K562 (cell line): ENCODE data around the gene DRD3. TPM values are rescaled to one million over a fixed set of nuclear protein-coding genes. Genes with fewer than 3 reads are reported as not detected.

Experiments
- ATAC-seq: fragments of 200-7000 bp; cut with Tn5 transposase; 3 replicates; pipeline ENCODE4 v1.9.1; 2020; ENCODE audit warnings: moderate library complexity
- BruUV-seq: library from RNA; stranded (reverse); fragments of 400-500 nt; replicated peaks from 2 replicates; lab custom pipeline; 2021; lab: Mats Ljungman, UMichigan
- CTCF ChIA-PET: fragments of 300-600 bp; formaldehyde crosslinking; extraction: SDS; loops from one replicate; lab custom pipeline; 2021; ENCODE audit warnings: low intra/inter-chr PET ratio; lab: Yijun Ruan, JAX
- POLR2A ChIA-PET: fragments of 300-600, 350-650 bp; sonication (Branson Sonifier 250); formaldehyde crosslinking; extraction: SDS; loops from one replicate; lab custom pipeline; 2021; ENCODE audit warnings: antibody characterized with exemption, inconsistent platforms; lab: Yijun Ruan, JAX
- DNase-seq, 4 experiments: peaks; one replicate each; pipeline versions ENCODE4 v3.0.0 to v3.0.0-alpha.2; 2011 to 2018; ENCODE audit warnings: low spot score in 3 of 4, mixed read lengths in 3 of 4; ENCODE audit errors: extremely low read depth in 1 of 4
- FAIRE-seq: peaks from 2 replicates; lab custom pipeline; 2011; peaks lifted over from hg19 to GRCh38; lab: Jason Lieb, UNC
- H2AFZ ChIP-seq: 2 replicates; pipeline ENCODE4 v1.6.0; 2011; ENCODE audit warnings: low read depth, low read length, control low read depth, inconsistent platforms
- H3K27ac ChIP-seq: fragments of 200-600 bp; 3 replicates; pipeline ENCODE4 v1.8.0; 2011; ENCODE audit warnings: low read depth, mild to moderate bottlenecking, control low read depth, inconsistent platforms, low read length, moderate library complexity, mixed read lengths; ENCODE audit errors: extremely low read depth
- H3K27me3 ChIP-seq, 2 experiments: fragments of 300-600 bp in 1 of 2; 2 replicates in 1 of 2; 3 replicates in 1 of 2; pipeline versions ENCODE4 v1.6.0 to v1.8.0; 2011; ENCODE audit warnings: inconsistent platforms in 2 of 2, low read length in 2 of 2, mild to moderate bottlenecking in 1 of 2, mixed read lengths in 1 of 2, moderate library complexity in 1 of 2; ENCODE audit not compliant: control insufficient read depth in 2 of 2, insufficient read depth in 2 of 2
- H3K36me3 ChIP-seq: fragments of 300-600 bp; 3 replicates; pipeline ENCODE4 v1.8.0; 2011; ENCODE audit warnings: mild to moderate bottlenecking, low read length, inconsistent platforms; ENCODE audit not compliant: control insufficient read depth, insufficient read depth
- H3K4me1 ChIP-seq, 2 experiments: fragments of 200-600 bp in 1 of 2; replicated peaks in 1 of 2; 2 replicates in 1 of 2; 3 replicates in 1 of 2; pipeline versions ENCODE4 v1.5.1 to v1.8.0; 2011; ENCODE audit warnings: inconsistent platforms in 2 of 2, low read length in 2 of 2, mild to moderate bottlenecking in 1 of 2, mixed read lengths in 1 of 2, moderate library complexity in 1 of 2; ENCODE audit not compliant: control insufficient read depth in 2 of 2, insufficient read depth in 2 of 2
- H3K4me2 ChIP-seq: 2 replicates; pipeline ENCODE4 v1.6.1; 2011; ENCODE audit warnings: low read length, control low read depth, inconsistent platforms, mixed read lengths; ENCODE audit not compliant: insufficient read depth
- H3K4me3 ChIP-seq: fragments of 200-600 bp; sonication (generic), shearing (Covaris generic); 2 replicates; pipeline ENCODE4 v1.5.1; 2016; ENCODE audit warnings: control low read depth, inconsistent platforms
- H3K79me2 ChIP-seq: fragments of 200-600 bp; 3 replicates; pipeline ENCODE4 v1.8.0; 2011; ENCODE audit warnings: low read length, inconsistent platforms; ENCODE audit not compliant: control insufficient read depth, insufficient read depth
- H3K9ac ChIP-seq, 2 experiments: 2 replicates each; pipeline versions ENCODE4 v1.6.0 to v1.6.1; 2011; ENCODE audit warnings: low read depth in 2 of 2, low read length in 2 of 2, control low read depth in 1 of 2, inconsistent platforms in 1 of 2, mild to moderate bottlenecking in 1 of 2, mixed read lengths in 1 of 2; ENCODE audit not compliant: insufficient read depth in 1 of 2
- H3K9me1 ChIP-seq: one replicate; pipeline ENCODE4 v1.6.0; 2011; ENCODE audit warnings: inconsistent platforms, mild to moderate bottlenecking, low read length, moderate library complexity; ENCODE audit not compliant: control insufficient read depth, insufficient read depth
- H3K9me3 ChIP-seq: replicated peaks from 2 replicates; pipeline ENCODE4 v1.5.1; 2011; ENCODE audit warnings: low read depth, low read length, inconsistent platforms; ENCODE audit not compliant: control insufficient read depth, insufficient read depth
- H4K20me1 ChIP-seq: replicated peaks from 2 replicates; pipeline ENCODE4 v1.6.1; 2011; ENCODE audit warnings: low read length, inconsistent platforms, mixed read lengths; ENCODE audit not compliant: control insufficient read depth, insufficient read depth
- BACH1 ChIP-seq: fragments of 200-800 bp; sonication (Bioruptor generic); IDR thresholded peaks from 2 replicates; pipeline ENCODE4 v1.6.1; 2016; ENCODE audit warnings: missing genetic modification characterization, missing compliant biosample characterization
- CREB1 ChIP-seq, 2 experiments: sonication (generic) in 1 of 2; formaldehyde crosslinking in 1 of 2; IDR thresholded peaks; 2 replicates each; pipeline versions ENCODE4 v1.6.1 to v1.8.0; 2012 to 2022; ENCODE audit warnings: inconsistent platforms in 1 of 2, mild to moderate bottlenecking in 1 of 2, missing genetic modification reagents in 1 of 2, moderate library complexity in 1 of 2
- DDX20 ChIP-seq: fragments of 450-650 bp; IDR thresholded peaks from 2 replicates; pipeline ENCODE4 v1.6.1; 2016; ENCODE audit warnings: missing genetic modification characterization, low read depth, mild to moderate bottlenecking, missing compliant biosample characterization, moderate library complexity
- FIP1L1 ChIP-seq: fragments of 200-400 bp; formaldehyde crosslinking; IDR thresholded peaks from 2 replicates; pipeline ENCODE4 v1.6.1; 2018; ENCODE audit warnings: mild to moderate bottlenecking, low read depth, low read length; ENCODE audit not compliant: poor library complexity, severe bottlenecking
- GABPB1 ChIP-seq: sonication (generic); formaldehyde crosslinking; IDR thresholded peaks from 2 replicates; pipeline ENCODE4 v1.8.0; 2022; ENCODE audit warnings: mild to moderate bottlenecking, missing genetic modification reagents
- JUN ChIP-seq, 2 experiments: sonication (generic) in 1 of 2; formaldehyde crosslinking in 1 of 2; IDR thresholded peaks; 2 replicates each; pipeline versions ENCODE4 v1.6.1 to v1.8.0; 2012 to 2022; ENCODE audit warnings: borderline replicate concordance in 2 of 2, mild to moderate bottlenecking in 2 of 2, improper control_type of control experiment in 1 of 2, low read depth in 1 of 2, low read length in 1 of 2, missing genetic modification reagents in 1 of 2
- MCM7 ChIP-seq, 2 experiments: fragments of 450-650 bp; IDR thresholded peaks; 2 replicates each; pipeline ENCODE4 v1.6.1; 2016 to 2018
- MLLT1 ChIP-seq, 2 experiments: fragments of 450-650 bp; IDR thresholded peaks; 2 replicates each; pipeline ENCODE4 v1.6.1; 2016
- MTA2 ChIP-seq: fragments of 450-650 bp; IDR thresholded peaks from 2 replicates; pipeline ENCODE4 v1.6.1; 2016; ENCODE audit warnings: low read depth
- NFIX ChIP-seq: fragments of 250-450 bp; sonication (Bioruptor Pico); IDR thresholded peaks from 2 replicates; pipeline ENCODE4 v1.4.0; 2020; ENCODE audit warnings: low read depth, mild to moderate bottlenecking, moderate library complexity
- RBM15 ChIP-seq: fragments of 200-400 bp; formaldehyde crosslinking; IDR thresholded peaks from 2 replicates; pipeline ENCODE4 v1.6.1; 2018; ENCODE audit warnings: mild to moderate bottlenecking, low read length, moderate library complexity; ENCODE audit not compliant: insufficient read depth
- RFX5 ChIP-seq: IDR thresholded peaks from 2 replicates; pipeline ENCODE4 v1.6.1; 2011; ENCODE audit warnings: low read depth, mild to moderate bottlenecking, improper control_type of control experiment, low read length
- SETDB1 ChIP-seq: IDR thresholded peaks from one replicate; pipeline ENCODE4 v1.6.1; 2012; ENCODE audit warnings: low read length, control low read depth, inconsistent platforms
- VEZF1 ChIP-seq: fragments of 200-800 bp; sonication (Bioruptor generic); IDR thresholded peaks from 2 replicates; pipeline ENCODE4 v1.6.1; 2017; ENCODE audit warnings: missing genetic modification characterization, missing compliant biosample characterization
- ZFP91 ChIP-seq: sonication (generic); formaldehyde crosslinking; IDR thresholded peaks from 2 replicates; pipeline ENCODE4 v1.8.0; 2022; ENCODE audit warnings: mild to moderate bottlenecking, missing genetic modification reagents
- ZNF511 ChIP-seq: sonication (generic); formaldehyde crosslinking; IDR thresholded peaks from 2 replicates; pipeline ENCODE4 v1.8.0; 2022; ENCODE audit warnings: mild to moderate bottlenecking, missing genetic modification reagents
- ZNF655 ChIP-seq: fragments of 250-450 bp; sonication (Bioruptor Pico); IDR thresholded peaks from 2 replicates; pipeline ENCODE4 v1.5.0; 2021
- WGBS: fragments of 100-300 bp; shearing (Covaris generic); methylation state at CpG from one replicate; pipeline ENCODE4 v1.1.6; 2016; ENCODE audit warnings: low coverage, mixed read lengths; ENCODE audit not compliant: insufficient coverage; ENCODE audit errors: missing lambda C conversion rate; 5-methylcytosine and 5-hydroxymethylcytosine counted together
- in situ Hi-C: fragments of 300-500 bp; cut with MboI; formaldehyde crosslinking; loops from 4 replicates; pipeline ENCODE4 v1.15.0; 2018; ENCODE audit warnings: inconsistent platforms, mixed read lengths
- intact Hi-C: fragments of 100-400 bp; cut with micrococcal nuclease; formaldehyde crosslinking; loops from 2 replicates; pipeline ENCODE4 v1.14.2; 2022
- polyA plus RNA-seq, 8 experiments: library from polyadenylated mRNA; depleted of rRNA in 4 of 8; stranded (reverse) in 5 of 8; unstranded in 3 of 8; fragments of >200 nt; fragmentation: Nextera tagmentation in 2 of 8; fragmentation: Illumina TruSeq in 1 of 8; extraction: Ambion mirVana in 2 of 8; extraction: Trizol in 1 of 8; gene quantifications; 2 replicates each; pipeline versions ENCODE4 v1.2.1 to v1.2.3, GENCODE V29; 2011 to 2014; ENCODE audit warnings: inconsistent platforms in 1 of 8, missing spikeins in 1 of 8
- total RNA-seq, 7 experiments: library from RNA; depleted of rRNA in 6 of 7; stranded (reverse); fragments of >200 nt in 6 of 7; fragmentation: Illumina TruSeq in 2 of 7; extraction: Trizol in 2 of 7; gene quantifications; 2 replicates each; pipeline versions ENCODE4 v1.2.1 to v1.2.3, GENCODE V29; 2011 to 2021; ENCODE audit warnings: low replicate concordance in 1 of 7

Gene DRD3
- total and polyA plus RNA-seq, 9 of the 15 experiments (the other 6 are each of a cell fraction or from before 2014, with no cell fraction given): not detected

- DNase-seq: no peak
- no peaks in the 10 kb centered on the region for H4K20me1 ChIP-seq
- no TSS peak for BruUV-seq
- H3K9ac ChIP-seq: no peak overlapping the region
- H3K27me3 ChIP-seq: no peaks in the 10 kb centered on the region
- no peaks in the 10 kb centered on the region for H3K36me3 ChIP-seq
- H3K4me3 ChIP-seq: no peak overlapping the region
- no peaks in the 10 kb centered on the region for H3K9me3 ChIP-seq
- no peak for ATAC-seq
- H3K4me2 ChIP-seq: no peak overlapping the region
- no peak for FAIRE-seq
- ChIA-PET CTCF (no interaction called here), POLR2A (no interaction called here)
- no peaks in the 10 kb centered on the region for H3K79me2 ChIP-seq
- intact Hi-C loops: no loop called here
- H3K27ac ChIP-seq: no peak overlapping the region
- H3K4me1 ChIP-seq: no peaks in the 10 kb centered on the region
- H3K9me1 ChIP-seq: no peaks in the 10 kb centered on the region
- WGBS: 0% methylated on average over 6 of the region's 6 CpGs
- H2AFZ ChIP-seq: no peak overlapping the region
- in situ Hi-C loops: no loop called here
- TF ChIP-seq MTA2 (no peak), ZFP91 (CRISPR knock-in tag) (no peak), GABPB1 (CRISPR knock-in tag) (no peak), ZNF655 (CRISPR knock-in tag) (no peak), DDX20 (tag) (no peak), JUN (IDR thresholded peaks at IDR 0.05; ENCODE audit: borderline replicate concordance, low read depth, low read length) (no peak), JUN (CRISPR knock-in tag; IDR thresholded peaks at IDR 0.05; ENCODE audit: borderline replicate concordance) (no peak), RBM15 (no peak), CREB1 (IDR thresholded peaks at IDR 0.05) (no peak), CREB1 (CRISPR knock-in tag; IDR thresholded peaks at IDR 0.05) (no peak), RFX5 (no peak), FIP1L1 (no peak), VEZF1 (no peak), NFIX (no peak), MCM7 (IDR thresholded peaks at IDR 0.05) (no peak), BACH1 (tag) (no peak), ZNF511 (CRISPR knock-in tag) (no peak), SETDB1 (no peak), MLLT1 (IDR thresholded peaks at IDR 0.05) (no peak)
Observed at GRCh38 chr3:114176487-114176886, 2.4 kb downstream of the DRD3 start.
